Fibroblast of mammary gland (primary cell): ENCODE data around the gene COLEC11.
"Not testable (repeated sequence)": the region's sequence is repeated elsewhere in the genome, so short reads cannot be mapped to it uniquely, and the experiment has no call there.

Source experiments
- DNase-seq: peaks from one replicate; pipeline ENCODE4 v3.0.0-alpha.2; 2010; ENCODE audit warnings: low read depth
- H3K4me3 ChIP-seq: 2 replicates; pipeline ENCODE4 v1.5.1; 2011; ENCODE audit warnings: low read depth, mild to moderate bottlenecking, low read length, moderate library complexity; ENCODE audit not compliant: control insufficient read depth
- TF ChIP-seq, protein P1 (sequence below): conservative IDR thresholded peaks from 2 replicates; pipeline ENCODE4 v1.5.1; 2011; ENCODE audit warnings: low read depth, low read length, inconsistent platforms; ENCODE audit not compliant: control insufficient read depth, insufficient read depth

COLEC11 gene

GRCh38 chr2:3563521-3563976 is 31.4 kb upstream of the COLEC11 start:
- TF ChIP-seq, protein P1, sequence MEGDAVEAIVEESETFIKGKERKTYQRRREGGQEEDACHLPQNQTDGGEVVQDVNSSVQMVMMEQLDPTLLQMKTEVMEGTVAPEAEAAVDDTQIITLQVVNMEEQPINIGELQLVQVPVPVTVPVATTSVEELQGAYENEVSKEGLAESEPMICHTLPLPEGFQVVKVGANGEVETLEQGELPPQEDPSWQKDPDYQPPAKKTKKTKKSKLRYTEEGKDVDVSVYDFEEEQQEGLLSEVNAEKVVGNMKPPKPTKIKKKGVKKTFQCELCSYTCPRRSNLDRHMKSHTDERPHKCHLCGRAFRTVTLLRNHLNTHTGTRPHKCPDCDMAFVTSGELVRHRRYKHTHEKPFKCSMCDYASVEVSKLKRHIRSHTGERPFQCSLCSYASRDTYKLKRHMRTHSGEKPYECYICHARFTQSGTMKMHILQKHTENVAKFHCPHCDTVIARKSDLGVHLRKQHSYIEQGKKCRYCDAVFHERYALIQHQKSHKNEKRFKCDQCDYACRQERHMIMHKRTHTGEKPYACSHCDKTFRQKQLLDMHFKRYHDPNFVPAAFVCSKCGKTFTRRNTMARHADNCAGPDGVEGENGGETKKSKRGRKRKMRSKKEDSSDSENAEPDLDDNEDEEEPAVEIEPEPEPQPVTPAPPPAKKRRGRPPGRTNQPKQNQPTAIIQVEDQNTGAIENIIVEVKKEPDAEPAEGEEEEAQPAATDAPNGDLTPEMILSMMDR = no peak
- H3K4me3 ChIP-seq = no peak overlapping the region
- DNase-seq = no peak

DNA sequence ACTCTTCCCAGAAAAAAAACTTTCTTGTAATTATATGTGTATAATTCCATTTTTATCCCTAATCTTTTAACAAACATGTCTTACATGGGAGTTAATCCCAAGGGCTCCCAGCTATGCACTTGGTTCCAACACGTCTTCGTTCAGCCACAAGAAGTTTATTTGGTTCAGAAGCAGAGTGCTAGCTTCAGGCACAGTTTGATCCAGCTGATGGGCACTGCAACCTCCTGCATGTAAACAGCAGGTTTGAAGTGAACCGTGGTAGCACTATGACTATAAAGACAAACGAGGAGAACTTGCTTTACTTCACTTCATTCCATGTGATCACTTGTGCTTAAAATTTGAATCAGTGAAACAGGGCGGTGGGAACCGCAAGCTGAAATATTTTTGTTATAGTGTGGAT is 29.8 kb upstream of the COLEC11 start:
- H3K4me3 ChIP-seq = no peak overlapping the region
- no peak for DNase-seq
- TF ChIP-seq, protein P1 = no peak

GRCh38 chr2:3566806-3567205 is 28.1 kb upstream of the COLEC11 start:
- DNase-seq = no peak
- TF ChIP-seq, protein P1 = no peak
- no peak overlapping the region for H3K4me3 ChIP-seq

DNA sequence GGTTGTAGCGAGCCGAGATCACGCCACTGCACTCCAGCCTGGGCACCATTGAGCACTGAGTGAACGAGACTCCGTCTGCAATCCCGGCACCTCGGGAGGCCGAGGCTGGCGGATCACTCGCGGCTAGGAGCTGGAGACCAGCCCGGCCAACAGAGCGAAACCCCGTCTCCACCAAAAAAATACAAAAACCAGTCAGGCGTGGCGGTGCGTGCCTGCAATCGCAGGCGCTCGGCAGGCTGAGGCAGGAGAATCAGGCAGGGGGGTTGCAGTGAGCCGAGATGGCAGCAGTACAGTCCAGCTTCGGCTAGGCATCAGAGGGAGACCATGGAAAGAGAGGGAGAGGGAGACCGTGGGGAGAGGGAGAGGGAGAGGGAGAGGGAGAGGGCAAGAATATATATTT is 25.3 kb upstream of the COLEC11 start:
- H3K4me3 ChIP-seq, DNase-seq: not testable (repeated sequence)

DNA sequence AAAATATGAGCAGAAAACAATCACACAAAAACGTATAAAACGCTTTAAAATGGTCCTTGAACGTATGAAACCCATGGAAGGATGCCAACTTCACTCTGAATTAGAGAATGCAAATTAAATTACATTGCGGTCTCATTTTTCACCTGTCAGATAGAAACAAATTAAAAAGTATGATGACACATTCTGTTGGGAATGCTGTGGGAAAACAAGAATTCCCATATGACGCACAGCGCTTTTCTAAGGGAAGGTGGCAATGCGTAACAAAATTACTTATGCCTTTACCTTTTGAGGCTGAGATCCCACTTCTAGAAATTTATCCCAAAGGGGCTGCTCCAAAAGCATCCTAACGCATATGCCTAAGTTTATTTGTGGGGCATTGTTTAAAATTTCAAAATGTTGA is 23.6 kb upstream of the COLEC11 start:
- no peak for DNase-seq
- no peak overlapping the region for H3K4me3 ChIP-seq
- TF ChIP-seq, protein P1 = no peak

GRCh38 chr2:3572620-3573019 is 22.3 kb upstream of the COLEC11 start:
- TF ChIP-seq, protein P1 = no peak
- no peak for DNase-seq

GRCh38 chr2:3574155-3574554 is 20.8 kb upstream of the COLEC11 start:
- no peak for DNase-seq
- TF ChIP-seq, protein P1 = no peak
- H3K4me3 ChIP-seq = no peak overlapping the region

More at GRCh38 chr2:3572620-3573019, 22.3 kb upstream of the COLEC11 start:
- H3K4me3 ChIP-seq = no peak overlapping the region
